Liver (tissue), 9 donors: ENCODE data around the gene FAM151A. TPM values are rescaled to one million over a fixed set of nuclear protein-coding genes. Genes with fewer than 3 reads are reported as not detected.

Experiments
- DNase-seq: peaks from one replicate; pipeline ENCODE4 v3.0.0-alpha.2; 2017; ENCODE audit warnings: low spot score
- H3K27ac ChIP-seq, 2 donors: one replicate each; pipeline ENCODE4 v1.7.0; 2013; ENCODE audit warnings: inconsistent platforms in 2 of 2, low read length in 2 of 2, control low read depth in 1 of 2, low read depth in 1 of 2, mild to moderate bottlenecking in 1 of 2
- H3K27me3 ChIP-seq, 4 donors: one replicate each; pipeline versions ENCODE4 v1.6.1 to v1.7.0; 2013; ENCODE audit warnings: low read length in 3 of 4, inconsistent platforms in 1 of 4, mild to moderate bottlenecking in 1 of 4, moderate library complexity in 1 of 4; ENCODE audit not compliant: control insufficient read depth in 4 of 4, insufficient read depth in 4 of 4
- H3K36me3 ChIP-seq, 4 donors: one replicate each; pipeline versions ENCODE4 v1.6.1 to v1.7.0; 2013; ENCODE audit warnings: low read length in 3 of 4, mild to moderate bottlenecking in 3 of 4, low read depth in 1 of 4, moderate library complexity in 1 of 4; ENCODE audit not compliant: control insufficient read depth in 4 of 4, insufficient read depth in 3 of 4
- H3K4me1 ChIP-seq, 4 donors: one replicate each; pipeline versions ENCODE4 v1.6.1 to v1.7.0; 2013; ENCODE audit warnings: low read length in 3 of 4, mild to moderate bottlenecking in 3 of 4, moderate library complexity in 1 of 4; ENCODE audit not compliant: control insufficient read depth in 4 of 4, insufficient read depth in 4 of 4
- H3K4me3 ChIP-seq, 3 donors: one replicate each; pipeline versions ENCODE4 v1.6.1 to v1.7.0; 2013; ENCODE audit warnings: low read length in 3 of 3, control low read depth in 1 of 3, low read depth in 1 of 3, mild to moderate bottlenecking in 1 of 3
- H3K9ac ChIP-seq, 2 donors: one replicate each; pipeline ENCODE4 v1.7.0; 2013; ENCODE audit warnings: low read length in 2 of 2, mild to moderate bottlenecking in 2 of 2, moderate library complexity in 2 of 2, control low read depth in 1 of 2, low read depth in 1 of 2
- H3K9me3 ChIP-seq, 4 donors: one replicate each; pipeline versions ENCODE4 v1.6.1 to v1.7.0; 2013; ENCODE audit warnings: low read length in 3 of 4; ENCODE audit not compliant: control insufficient read depth in 4 of 4
- ATF3 ChIP-seq: IDR thresholded peaks from 2 replicates; pipeline ENCODE4 v1.6.1; 2016; ENCODE audit warnings: antibody characterized with exemption
- EGR1 ChIP-seq, 2 donors: IDR thresholded peaks; 2 replicates each; pipeline ENCODE4 v1.6.1; 2016 to 2018; ENCODE audit warnings: antibody characterized with exemption in 2 of 2, low read depth in 2 of 2
- FOXA1 ChIP-seq: IDR thresholded peaks from 2 replicates; pipeline ENCODE4 v1.6.1; 2016; ENCODE audit warnings: antibody characterized with exemption
- GABPA ChIP-seq, 2 donors: IDR thresholded peaks in 1 of 2; conservative IDR thresholded peaks in 1 of 2; 2 replicates each; pipeline ENCODE4 v1.6.1; 2016; ENCODE audit warnings: antibody characterized with exemption in 2 of 2, mild to moderate bottlenecking in 1 of 2, moderate library complexity in 1 of 2
- HNF4A ChIP-seq, 2 donors: conservative IDR thresholded peaks; 2 replicates each; pipeline ENCODE4 v1.6.1; 2016; ENCODE audit warnings: antibody characterized with exemption in 2 of 2, mild to moderate bottlenecking in 2 of 2
- HNF4G ChIP-seq: IDR thresholded peaks from 2 replicates; pipeline ENCODE4 v1.6.1; 2016; ENCODE audit warnings: antibody characterized with exemption
- JUND ChIP-seq, 2 donors: IDR thresholded peaks; 2 replicates each; pipeline ENCODE4 v1.6.1; 2016; ENCODE audit warnings: antibody characterized with exemption in 2 of 2
- MAX ChIP-seq: IDR thresholded peaks from 2 replicates; pipeline ENCODE4 v1.6.1; 2016; ENCODE audit warnings: antibody characterized with exemption
- NR2F2 ChIP-seq: IDR thresholded peaks from 2 replicates; pipeline ENCODE4 v1.6.1; 2016; ENCODE audit warnings: antibody characterized with exemption
- RAD21 ChIP-seq, 2 donors: IDR thresholded peaks; 2 replicates each; pipeline ENCODE4 v1.6.1; 2016; ENCODE audit warnings: antibody characterized with exemption in 2 of 2, mild to moderate bottlenecking in 2 of 2
- RXRA ChIP-seq, 2 donors: IDR thresholded peaks; 2 replicates each; pipeline ENCODE4 v1.6.1; 2017 to 2018; ENCODE audit warnings: antibody characterized with exemption in 2 of 2, mild to moderate bottlenecking in 1 of 2
- SP1 ChIP-seq: IDR thresholded peaks from 2 replicates; pipeline ENCODE4 v1.6.1; 2018; ENCODE audit warnings: antibody characterized with exemption, mild to moderate bottlenecking
- YY1 ChIP-seq: IDR thresholded peaks from 2 replicates; pipeline ENCODE4 v1.6.1; 2016; ENCODE audit warnings: antibody characterized with exemption, mild to moderate bottlenecking
- WGBS: extraction: QIAGEN DNeasy Blood & Tissue Kit; methylation state at CpG from one replicate; pipeline ENCODE4 v1.1.7; 2013; 5-methylcytosine and 5-hydroxymethylcytosine counted together
- polyA plus RNA-seq, 2 donors: library from polyadenylated mRNA; stranded (reverse) in 1 of 2; unstranded in 1 of 2; fragments of 200-250 nt in 1 of 2; fragments of >200 nt in 1 of 2; fragmentation: Nextera tagmentation in 1 of 2; extraction: Ambion mirVana in 1 of 2; gene quantifications; one replicate each; pipeline versions ENCODE4 v1.2.1 to v1.2.3, GENCODE V29; 2013 to 2015
- total RNA-seq, 2 donors: library from RNA; depleted of rRNA; stranded (reverse); fragments of >200 nt; gene quantifications; one replicate each; pipeline ENCODE4 v1.2.3, GENCODE V29; 2014
- TF ChIP-seq, protein P1 (sequence below): fragments of 150-350 bp; IDR thresholded peaks from 2 replicates; pipeline ENCODE4 v1.5.1; 2017; ENCODE audit warnings: improper control_type of control experiment, low read depth, low read length; ENCODE audit not compliant: missing input control
- TF ChIP-seq, protein P2 (sequence below): IDR thresholded peaks from 2 replicates; pipeline ENCODE4 v1.6.1; 2016; ENCODE audit warnings: antibody characterized with exemption
- donor health status: healthy.
- donor health status: healthy.
- donor health status: healthy.
- donor health status: healthy.
- donor health status: healthy.

FAM151A gene
- total and polyA plus RNA-seq, 4 donors: 1.5 to 25.1 (median 4.7) TPM

DNA sequence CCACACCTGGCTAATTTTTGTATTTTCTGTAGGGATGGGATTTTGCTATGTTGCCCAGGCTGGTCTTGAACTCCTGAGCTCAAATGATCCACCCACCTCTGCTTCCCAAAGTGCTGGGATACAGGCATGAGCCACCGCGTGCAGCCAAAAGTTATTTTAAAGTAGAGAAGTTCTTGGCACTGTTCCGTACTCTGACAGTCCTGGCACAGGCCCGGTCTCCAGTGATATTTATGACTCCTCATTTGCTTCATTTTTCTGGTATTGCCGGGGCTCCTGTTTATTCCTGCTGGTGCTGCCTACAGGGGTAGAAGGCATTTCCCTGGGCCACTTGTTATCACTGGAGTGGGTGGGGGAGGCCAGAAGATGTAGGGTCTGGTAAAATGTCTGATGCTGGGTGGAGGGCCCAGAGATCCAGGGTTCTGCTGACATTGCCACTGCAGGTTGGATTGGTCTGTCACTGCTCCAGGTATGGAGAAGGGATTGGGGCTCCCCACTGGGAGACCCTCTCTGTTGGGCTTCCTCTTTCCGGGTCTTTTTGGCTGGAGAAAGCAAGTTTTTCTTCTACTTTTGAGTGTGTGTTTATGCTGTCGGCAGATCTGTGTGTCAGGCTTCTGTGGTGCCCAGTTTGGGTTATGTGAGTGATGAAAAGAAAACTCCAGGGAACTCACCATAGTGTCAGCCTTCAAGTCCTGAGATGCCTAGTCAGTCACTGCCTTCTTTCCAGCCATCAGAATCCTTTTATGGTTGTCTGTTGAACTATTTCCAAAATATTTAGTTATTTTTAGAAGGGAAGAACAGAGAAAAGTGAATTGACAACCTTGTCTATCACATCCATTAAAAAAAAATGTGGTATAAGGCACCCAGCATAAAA lies 22.7 kb upstream of the FAM151A start:
- WGBS: 44% methylated on average over 7 of the region's 7 CpGs

DNA sequence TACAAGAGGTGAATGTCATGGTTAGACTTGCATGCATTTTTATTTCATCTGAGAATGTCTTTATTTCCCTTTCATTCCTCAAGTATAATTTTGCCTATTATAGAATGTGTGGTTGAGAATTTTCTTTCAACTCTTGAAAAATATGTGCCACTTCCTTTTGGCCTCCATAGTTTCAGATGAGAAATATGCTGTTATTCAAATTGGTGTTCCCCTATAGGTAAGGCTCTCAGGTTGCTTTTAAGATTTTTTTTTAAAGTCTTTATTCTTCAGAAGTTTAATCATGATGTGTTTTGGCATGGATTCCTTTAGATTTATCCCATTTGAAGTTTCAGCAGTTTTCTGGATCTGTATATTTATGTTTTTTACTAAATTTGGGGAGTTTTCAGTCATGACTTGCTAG lies 20.4 kb upstream of the FAM151A start:
- H3K9me3 ChIP-seq: peaks cover 0 to 6% (median 2%) of the 10 kb centered on the region in 4 donors
- no peak for DNase-seq
- peaks cover 0 to 13% (median 13%) of the 10 kb centered on the region in 4 donors for H3K4me1 ChIP-seq
- TF ChIP-seq MAX (no peak), RAD21 (IDR thresholded peaks at IDR 0.05) (no peak), SP1 (no peak), HNF4A (conservative IDR thresholded peaks at IDR 0.05) (no peak), JUND (IDR thresholded peaks at IDR 0.05) (no peak), YY1 (no peak), GABPA (IDR thresholded peaks at IDR 0.05 in 1 of 2, conservative IDR thresholded peaks at IDR 0.05 in 1 of 2) (no peak), NR2F2 (no peak), EGR1 (IDR thresholded peaks at IDR 0.05; ENCODE audit: low read depth in 2 of 2) (no peak), HNF4G (no peak), RXRA (IDR thresholded peaks at IDR 0.05) (no peak), FOXA1 (no peak)
- TF ChIP-seq, protein P1, sequence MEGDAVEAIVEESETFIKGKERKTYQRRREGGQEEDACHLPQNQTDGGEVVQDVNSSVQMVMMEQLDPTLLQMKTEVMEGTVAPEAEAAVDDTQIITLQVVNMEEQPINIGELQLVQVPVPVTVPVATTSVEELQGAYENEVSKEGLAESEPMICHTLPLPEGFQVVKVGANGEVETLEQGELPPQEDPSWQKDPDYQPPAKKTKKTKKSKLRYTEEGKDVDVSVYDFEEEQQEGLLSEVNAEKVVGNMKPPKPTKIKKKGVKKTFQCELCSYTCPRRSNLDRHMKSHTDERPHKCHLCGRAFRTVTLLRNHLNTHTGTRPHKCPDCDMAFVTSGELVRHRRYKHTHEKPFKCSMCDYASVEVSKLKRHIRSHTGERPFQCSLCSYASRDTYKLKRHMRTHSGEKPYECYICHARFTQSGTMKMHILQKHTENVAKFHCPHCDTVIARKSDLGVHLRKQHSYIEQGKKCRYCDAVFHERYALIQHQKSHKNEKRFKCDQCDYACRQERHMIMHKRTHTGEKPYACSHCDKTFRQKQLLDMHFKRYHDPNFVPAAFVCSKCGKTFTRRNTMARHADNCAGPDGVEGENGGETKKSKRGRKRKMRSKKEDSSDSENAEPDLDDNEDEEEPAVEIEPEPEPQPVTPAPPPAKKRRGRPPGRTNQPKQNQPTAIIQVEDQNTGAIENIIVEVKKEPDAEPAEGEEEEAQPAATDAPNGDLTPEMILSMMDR: no peak
- TF ChIP-seq, protein P2, sequence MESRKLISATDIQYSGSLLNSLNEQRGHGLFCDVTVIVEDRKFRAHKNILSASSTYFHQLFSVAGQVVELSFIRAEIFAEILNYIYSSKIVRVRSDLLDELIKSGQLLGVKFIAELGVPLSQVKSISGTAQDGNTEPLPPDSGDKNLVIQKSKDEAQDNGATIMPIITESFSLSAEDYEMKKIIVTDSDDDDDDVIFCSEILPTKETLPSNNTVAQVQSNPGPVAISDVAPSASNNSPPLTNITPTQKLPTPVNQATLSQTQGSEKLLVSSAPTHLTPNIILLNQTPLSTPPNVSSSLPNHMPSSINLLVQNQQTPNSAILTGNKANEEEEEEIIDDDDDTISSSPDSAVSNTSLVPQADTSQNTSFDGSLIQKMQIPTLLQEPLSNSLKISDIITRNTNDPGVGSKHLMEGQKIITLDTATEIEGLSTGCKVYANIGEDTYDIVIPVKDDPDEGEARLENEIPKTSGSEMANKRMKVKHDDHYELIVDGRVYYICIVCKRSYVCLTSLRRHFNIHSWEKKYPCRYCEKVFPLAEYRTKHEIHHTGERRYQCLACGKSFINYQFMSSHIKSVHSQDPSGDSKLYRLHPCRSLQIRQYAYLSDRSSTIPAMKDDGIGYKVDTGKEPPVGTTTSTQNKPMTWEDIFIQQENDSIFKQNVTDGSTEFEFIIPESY: no peak
- no peak overlapping the region for H3K27ac ChIP-seq
- H3K4me3 ChIP-seq: no peak overlapping the region
- H3K27me3 ChIP-seq: no peaks in the 10 kb centered on the region
- no peak overlapping the region for H3K9ac ChIP-seq
- H3K36me3 ChIP-seq: no peaks in the 10 kb centered on the region

More for the DNA sequence above, 22.7 kb upstream of the FAM151A start:
- Histone ChIP-seq H3K27me3 (no peaks in the 10 kb centered on the region), H3K4me1 (peaks cover under 1 to 36% (median 36%) of the 10 kb centered on the region in 4 donors), H3K36me3 (no peaks in the 10 kb centered on the region), H3K9me3 (peaks cover 0 to 6% (median 2%) of the 10 kb centered on the region in 4 donors), H3K27ac (no peak overlapping the region), H3K9ac (no peak overlapping the region), H3K4me3 (no peak overlapping the region)
- no peak for DNase-seq
- TF ChIP-seq, protein P2: no peak
- TF ChIP-seq ATF3: no peak
